ENCODE measurements around the gene BAZ1B.
"Not testable (repeated sequence)": the region's sequence is repeated elsewhere in the genome, so short reads cannot be mapped to it uniquely, and the experiment has no call there.

The BAZ1B gene

DNA sequence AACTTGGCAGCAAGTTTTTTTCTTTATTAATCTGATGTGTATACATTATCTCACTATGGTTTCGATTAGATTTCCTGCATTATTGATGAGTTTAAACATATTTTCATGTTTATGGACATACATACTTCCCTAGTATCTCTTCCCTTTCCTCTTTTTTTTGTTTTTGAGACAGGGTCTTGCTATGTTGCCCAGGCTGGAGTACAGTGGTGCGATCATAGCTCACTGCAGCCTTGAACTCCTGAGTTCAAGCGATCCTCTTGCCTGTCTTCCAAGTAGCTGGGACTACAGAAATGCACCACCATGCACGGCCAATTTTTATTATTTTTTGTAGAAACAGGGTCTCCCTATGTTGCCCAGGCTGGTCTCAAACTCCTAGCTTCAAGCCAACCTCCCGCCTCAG lies 18.9 kb downstream of the BAZ1B start:
- H3K9ac ChIP-seq (ENCODE audit: low read length in 2 of 2): no peak overlapping the region
- peaks cover 59 to 61% of the 10 kb centered on the region in 2 donors for H3K36me3 ChIP-seq (ENCODE audit: control insufficient read depth in 2 of 2, insufficient read depth in 2 of 2, low read length in 2 of 2)
- H3K9me3 ChIP-seq (ENCODE audit: control insufficient read depth in 2 of 2, low read length in 2 of 2): no peaks in the 10 kb centered on the region
- H3K4me1 ChIP-seq (ENCODE audit: control insufficient read depth, insufficient read depth, low read length): no peaks in the 10 kb centered on the region
- H3K27me3 ChIP-seq (ENCODE audit: control insufficient read depth in 1 of 2, insufficient read depth in 2 of 2, low read length in 2 of 2): no peaks in the 10 kb centered on the region
- H3K27ac ChIP-seq (ENCODE audit: low read length): no peak overlapping the region
- no peak overlapping the region for H3K4me3 ChIP-seq (ENCODE audit: low read length in 2 of 2)

- Histone ChIP-seq H3K36me3 (ENCODE audit: control insufficient read depth in 2 of 2, insufficient read depth in 2 of 2, low read length in 2 of 2) (peaks cover 45 to 61% of the 10 kb centered on the region in 2 donors), H3K27ac (ENCODE audit: low read length) (no peak overlapping the region)
These were observed 25.5 kb downstream of the BAZ1B start for GRCh38 chr7:73496626-73497025.

GRCh38 chr7:73495507-73495906 lies 26.6 kb downstream of the BAZ1B start:
- H3K27ac ChIP-seq (ENCODE audit: low read length); H3K4me1 ChIP-seq (ENCODE audit: control insufficient read depth, insufficient read depth, low read length); H3K27me3 ChIP-seq (ENCODE audit: control insufficient read depth in 1 of 2, insufficient read depth in 2 of 2, low read length in 2 of 2); H3K9me3 ChIP-seq (ENCODE audit: control insufficient read depth in 2 of 2, low read length in 2 of 2); H3K4me3 ChIP-seq (ENCODE audit: low read length in 2 of 2); H3K9ac ChIP-seq (ENCODE audit: low read length in 2 of 2): not testable (repeated sequence)
- H3K36me3 ChIP-seq (ENCODE audit: control insufficient read depth in 2 of 2, insufficient read depth in 2 of 2, low read length in 2 of 2): peaks cover 42 to 57% of the 10 kb centered on the region in 2 donors

More at GRCh38 chr7:73496626-73497025, 25.5 kb downstream of the BAZ1B start:
- Histone ChIP-seq H3K27me3 (ENCODE audit: control insufficient read depth in 1 of 2, insufficient read depth in 2 of 2, low read length in 2 of 2) (no peaks in the 10 kb centered on the region), H3K9me3 (ENCODE audit: control insufficient read depth in 2 of 2, low read length in 2 of 2) (no peaks in the 10 kb centered on the region), H3K4me1 (ENCODE audit: control insufficient read depth, insufficient read depth, low read length) (no peaks in the 10 kb centered on the region), H3K4me3 (ENCODE audit: low read length in 2 of 2) (no peak overlapping the region), H3K9ac (ENCODE audit: low read length in 2 of 2) (no peak overlapping the region)

GRCh38 chr7:73489976-73490375 lies 32.1 kb downstream of the BAZ1B start:
- Histone ChIP-seq H3K4me1 (ENCODE audit: control insufficient read depth, insufficient read depth, low read length) (no peaks in the 10 kb centered on the region), H3K36me3 (ENCODE audit: control insufficient read depth in 2 of 2, insufficient read depth in 2 of 2, low read length in 2 of 2) (peaks cover 33 to 39% of the 10 kb centered on the region in 2 donors), H3K9me3 (ENCODE audit: control insufficient read depth in 2 of 2, low read length in 2 of 2) (no peaks in the 10 kb centered on the region)

DNA sequence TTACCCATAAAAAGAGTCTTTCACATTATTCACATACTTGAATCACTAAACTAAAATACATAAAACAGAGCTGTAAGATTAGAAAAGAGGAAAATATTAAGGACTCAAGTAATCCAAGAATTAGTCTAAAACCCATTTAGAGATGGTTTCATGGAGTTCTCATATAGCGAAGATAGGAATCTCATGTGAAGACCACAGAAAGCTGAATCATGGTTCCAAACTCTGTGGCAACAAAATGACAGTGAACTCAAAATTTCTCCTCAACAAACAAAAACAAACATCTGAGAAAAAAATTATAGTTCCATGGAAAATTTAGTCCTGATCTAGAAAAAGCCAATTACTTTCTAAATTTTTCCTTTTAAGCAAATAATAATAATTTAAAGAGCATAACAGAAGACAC lies 34.6 kb downstream of the BAZ1B start:
- no peaks in the 10 kb centered on the region for H3K9me3 ChIP-seq (ENCODE audit: control insufficient read depth in 2 of 2, low read length in 2 of 2)
- H3K4me1 ChIP-seq (ENCODE audit: control insufficient read depth, insufficient read depth, low read length): no peaks in the 10 kb centered on the region
- no peak overlapping the region for H3K27ac ChIP-seq (ENCODE audit: low read length)
- H3K4me3 ChIP-seq (ENCODE audit: low read length in 2 of 2): no peak overlapping the region
- H3K9ac ChIP-seq (ENCODE audit: low read length in 2 of 2): no peak overlapping the region
- H3K27me3 ChIP-seq (ENCODE audit: control insufficient read depth in 1 of 2, insufficient read depth in 2 of 2, low read length in 2 of 2): no peaks in the 10 kb centered on the region
- H3K36me3 ChIP-seq (ENCODE audit: control insufficient read depth in 2 of 2, insufficient read depth in 2 of 2, low read length in 2 of 2): peaks cover 20 to 29% of the 10 kb centered on the region in 2 donors

More at GRCh38 chr7:73489976-73490375, 32.1 kb downstream of the BAZ1B start:
- H3K4me3 ChIP-seq (ENCODE audit: low read length in 2 of 2): no peak overlapping the region
- no peak overlapping the region for H3K9ac ChIP-seq (ENCODE audit: low read length in 2 of 2)
- no peaks in the 10 kb centered on the region for H3K27me3 ChIP-seq (ENCODE audit: control insufficient read depth in 1 of 2, insufficient read depth in 2 of 2, low read length in 2 of 2)
- no peak overlapping the region for H3K27ac ChIP-seq (ENCODE audit: low read length)

GRCh38 chr7:73483171-73483570 lies 38.9 kb downstream of the BAZ1B start:
- Histone ChIP-seq H3K27ac (ENCODE audit: low read length) (no peak overlapping the region), H3K36me3 (ENCODE audit: control insufficient read depth in 2 of 2, insufficient read depth in 2 of 2, low read length in 2 of 2) (peaks cover 9 to 14% of the 10 kb centered on the region in 2 donors), H3K4me3 (ENCODE audit: low read length in 2 of 2) (no peak overlapping the region), H3K9me3 (ENCODE audit: control insufficient read depth in 2 of 2, low read length in 2 of 2) (no peaks in the 10 kb centered on the region), H3K4me1 (ENCODE audit: control insufficient read depth, insufficient read depth, low read length) (no peaks in the 10 kb centered on the region), H3K9ac (ENCODE audit: low read length in 2 of 2) (no peak overlapping the region), H3K27me3 (ENCODE audit: control insufficient read depth in 1 of 2, insufficient read depth in 2 of 2, low read length in 2 of 2) (no peaks in the 10 kb centered on the region)

DNA sequence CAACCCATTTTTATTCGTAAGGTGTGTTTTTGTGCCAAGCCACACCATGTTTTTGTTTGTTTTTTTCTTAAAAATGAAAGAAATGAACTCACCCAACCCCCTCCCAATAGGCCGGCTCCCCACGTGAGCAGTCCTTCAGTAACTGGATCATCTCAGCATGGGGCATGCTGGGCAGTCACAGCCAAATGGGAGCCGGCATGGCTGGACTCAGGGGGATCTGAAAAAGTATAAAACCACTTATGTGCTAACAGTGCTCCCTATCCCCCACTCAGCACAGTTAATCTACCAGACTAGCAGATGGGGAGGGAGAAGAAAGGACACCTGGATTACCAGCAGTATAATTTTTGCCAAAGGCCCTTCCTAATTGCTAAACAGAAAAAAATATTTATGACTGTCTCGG lies 39.3 kb downstream of the BAZ1B start:
- Histone ChIP-seq H3K36me3 (ENCODE audit: control insufficient read depth in 2 of 2, insufficient read depth in 2 of 2, low read length in 2 of 2) (peaks cover 11 to 18% of the 10 kb centered on the region in 2 donors), H3K9ac (ENCODE audit: low read length in 2 of 2) (no peak overlapping the region), H3K4me1 (ENCODE audit: control insufficient read depth, insufficient read depth, low read length) (no peaks in the 10 kb centered on the region), H3K27ac (ENCODE audit: low read length) (no peak overlapping the region), H3K27me3 (ENCODE audit: control insufficient read depth in 1 of 2, insufficient read depth in 2 of 2, low read length in 2 of 2) (no peaks in the 10 kb centered on the region), H3K9me3 (ENCODE audit: control insufficient read depth in 2 of 2, low read length in 2 of 2) (no peaks in the 10 kb centered on the region), H3K4me3 (ENCODE audit: low read length in 2 of 2) (no peak overlapping the region)

- H3K9me3 ChIP-seq (ENCODE audit: control insufficient read depth in 2 of 2, low read length in 2 of 2); H3K27ac ChIP-seq (ENCODE audit: low read length); H3K4me3 ChIP-seq (ENCODE audit: low read length in 2 of 2); H3K9ac ChIP-seq (ENCODE audit: low read length in 2 of 2); H3K27me3 ChIP-seq (ENCODE audit: control insufficient read depth in 1 of 2, insufficient read depth in 2 of 2, low read length in 2 of 2); H3K4me1 ChIP-seq (ENCODE audit: control insufficient read depth, insufficient read depth, low read length): not testable (repeated sequence)
- peaks cover 14 to 23% of the 10 kb centered on the region in 2 donors for H3K36me3 ChIP-seq (ENCODE audit: control insufficient read depth in 2 of 2, insufficient read depth in 2 of 2, low read length in 2 of 2)
These were observed 40.6 kb downstream of the BAZ1B start for GRCh38 chr7:73481521-73481920.

GRCh38 chr7:73478549-73478948 lies 43.5 kb downstream of the BAZ1B start:
- H3K9me3 ChIP-seq (ENCODE audit: control insufficient read depth in 2 of 2, low read length in 2 of 2): no peaks in the 10 kb centered on the region
- no peaks in the 10 kb centered on the region for H3K27me3 ChIP-seq (ENCODE audit: control insufficient read depth in 1 of 2, insufficient read depth in 2 of 2, low read length in 2 of 2)
- H3K4me3 ChIP-seq (ENCODE audit: low read length in 2 of 2): no peak overlapping the region
- no peak overlapping the region for H3K9ac ChIP-seq (ENCODE audit: low read length in 2 of 2)
- H3K4me1 ChIP-seq (ENCODE audit: control insufficient read depth, insufficient read depth, low read length): no peaks in the 10 kb centered on the region
- peaks cover 22% of the 10 kb centered on the region in 2 donors for H3K36me3 ChIP-seq (ENCODE audit: control insufficient read depth in 2 of 2, insufficient read depth in 2 of 2, low read length in 2 of 2)
- no peak overlapping the region for H3K27ac ChIP-seq (ENCODE audit: low read length)

DNA sequence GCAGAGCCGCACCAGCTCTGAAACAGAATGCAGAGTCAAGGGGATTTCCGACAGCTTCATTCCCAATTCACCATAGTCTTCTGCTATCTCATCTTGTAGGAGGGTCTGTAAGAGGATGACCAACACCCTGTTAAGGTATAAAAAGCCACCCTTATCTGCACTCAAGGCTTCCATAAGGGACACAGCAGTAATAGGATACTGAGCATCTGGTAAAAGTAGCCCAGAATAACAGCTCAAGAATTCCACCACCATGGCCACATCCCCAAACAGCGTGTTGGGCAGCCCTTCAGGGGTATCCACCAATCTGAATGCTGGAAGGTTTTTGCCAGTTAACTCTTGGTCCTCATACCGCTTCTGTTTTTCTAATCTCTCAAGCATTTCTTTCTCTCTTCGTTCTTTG lies 44.7 kb downstream of the BAZ1B start:
- no peaks in the 10 kb centered on the region for H3K4me1 ChIP-seq (ENCODE audit: control insufficient read depth, insufficient read depth, low read length)
- H3K27me3 ChIP-seq (ENCODE audit: control insufficient read depth in 1 of 2, insufficient read depth in 2 of 2, low read length in 2 of 2): no peaks in the 10 kb centered on the region
- peaks cover 22% of the 10 kb centered on the region in 2 donors for H3K36me3 ChIP-seq (ENCODE audit: control insufficient read depth in 2 of 2, insufficient read depth in 2 of 2, low read length in 2 of 2)
- H3K9me3 ChIP-seq (ENCODE audit: control insufficient read depth in 2 of 2, low read length in 2 of 2): no peaks in the 10 kb centered on the region
- H3K9ac ChIP-seq (ENCODE audit: low read length in 2 of 2): no peak overlapping the region
- no peak overlapping the region for H3K4me3 ChIP-seq (ENCODE audit: low read length in 2 of 2)
- H3K27ac ChIP-seq (ENCODE audit: low read length): no peak overlapping the region

GRCh38 chr7:73470208-73470607 lies 51.9 kb downstream of the BAZ1B start:
- Histone ChIP-seq H3K27ac (ENCODE audit: low read length) (no peak overlapping the region), H3K9me3 (ENCODE audit: control insufficient read depth in 2 of 2, low read length in 2 of 2) (no peaks in the 10 kb centered on the region), H3K4me1 (ENCODE audit: control insufficient read depth, insufficient read depth, low read length) (no peaks in the 10 kb centered on the region), H3K36me3 (ENCODE audit: control insufficient read depth in 2 of 2, insufficient read depth in 2 of 2, low read length in 2 of 2) (peaks cover 23 to 34% of the 10 kb centered on the region in 2 donors), H3K9ac (ENCODE audit: low read length in 2 of 2) (no peak overlapping the region), H3K27me3 (ENCODE audit: control insufficient read depth in 1 of 2, insufficient read depth in 2 of 2, low read length in 2 of 2) (no peaks in the 10 kb centered on the region), H3K4me3 (ENCODE audit: low read length in 2 of 2) (no peak overlapping the region)

Measured in stomach smooth muscle (tissue), 2 donors.